Bronchial epithelial cell (primary cell): ENCODE measurements around the gene CD82. TPM values are rescaled to one million over a fixed set of nuclear protein-coding genes. Genes with fewer than 3 reads are reported as not detected.
A peak's percentile ranks its signal among the peaks of the same experiment; 100 is the strongest.

Experiments used
- DNase-seq: peaks from one replicate; pipeline ENCODE4 v3.0.0-alpha.2; 2010; ENCODE audit warnings: low read depth
- FAIRE-seq: peaks from 2 replicates; lab custom pipeline; 2011; peaks lifted over from hg19 to GRCh38; lab: Jason Lieb, UNC
- H3K27me3 ChIP-seq: 2 replicates; pipeline ENCODE4 v1.5.1; 2011; ENCODE audit warnings: low read length; ENCODE audit not compliant: control insufficient read depth, insufficient read depth
- H3K36me3 ChIP-seq: 2 replicates; pipeline ENCODE4 v1.5.1; 2011; ENCODE audit warnings: low read length; ENCODE audit not compliant: control insufficient read depth, insufficient read depth
- H3K4me3 ChIP-seq: 2 replicates; pipeline ENCODE4 v1.5.1; 2011; ENCODE audit warnings: mild to moderate bottlenecking, low read depth, low read length, control low read depth
- CTCF ChIP-seq: IDR thresholded peaks from 2 replicates; pipeline ENCODE4 v1.5.1; 2011; ENCODE audit warnings: mild to moderate bottlenecking, moderate library complexity, low read length, control low read depth, inconsistent platforms; ENCODE audit not compliant: insufficient read depth, severe bottlenecking
- total RNA-seq: library from RNA; depleted of rRNA; stranded (reverse); fragments of >200 nt; gene quantifications from 2 replicates; pipeline ENCODE4 v1.2.1, GENCODE V29; 2014

The CD82 gene
- total RNA-seq, 1 donor from 2014 or later = 48.7 TPM

- peaks cover 7% of the 10 kb centered on the region for H3K36me3 ChIP-seq
- no peaks in the 10 kb centered on the region for H3K27me3 ChIP-seq
- no peak for FAIRE-seq
- TF ChIP-seq CTCF = no peak
- no peak overlapping the region for H3K4me3 ChIP-seq
- no peak for DNase-seq
These were observed 26.9 kb downstream of the CD82 start for GRCh38 chr11:44592125-44592940.

GRCh38 chr11:44593251-44593650 is 27.8 kb downstream of the CD82 start:
- H3K36me3 ChIP-seq = peaks cover 3% of the 10 kb centered on the region
- no peak for FAIRE-seq

GRCh38 chr11:44595006-44595405 is 29.5 kb downstream of the CD82 start:
- DNase-seq (no peak), FAIRE-seq (no peak)
- no peak for TF ChIP-seq CTCF

More at GRCh38 chr11:44593251-44593650, 27.8 kb downstream of the CD82 start:
- peak; percentile 46 for DNase-seq
- Histone ChIP-seq H3K4me3 (no peak overlapping the region), H3K27me3 (no peaks in the 10 kb centered on the region)
- TF ChIP-seq CTCF = no peak

GRCh38 chr11:44595964-44596381 is 30.5 kb downstream of the CD82 start:
- Histone ChIP-seq H3K27me3 (no peaks in the 10 kb centered on the region), H3K36me3 (peaks cover 8% of the 10 kb centered on the region), H3K4me3 (no peak overlapping the region)
- FAIRE-seq (no peak), DNase-seq (no peak)
- no peak for TF ChIP-seq CTCF

More at GRCh38 chr11:44595006-44595405, 29.5 kb downstream of the CD82 start:
- H3K36me3 ChIP-seq = peaks cover 4% of the 10 kb centered on the region
- H3K4me3 ChIP-seq = no peak overlapping the region
- H3K27me3 ChIP-seq = no peaks in the 10 kb centered on the region

GRCh38 chr11:44596525-44597276 is 31.2 kb downstream of the CD82 start:
- DNase-seq = no peak
- Histone ChIP-seq H3K4me3 (no peak overlapping the region), H3K36me3 (peaks cover 14% of the 10 kb centered on the region), H3K27me3 (no peaks in the 10 kb centered on the region)
- FAIRE-seq = no peak
- TF ChIP-seq CTCF = no peak
